Measurements from ENCODE around the gene ITM2C.

DNA sequence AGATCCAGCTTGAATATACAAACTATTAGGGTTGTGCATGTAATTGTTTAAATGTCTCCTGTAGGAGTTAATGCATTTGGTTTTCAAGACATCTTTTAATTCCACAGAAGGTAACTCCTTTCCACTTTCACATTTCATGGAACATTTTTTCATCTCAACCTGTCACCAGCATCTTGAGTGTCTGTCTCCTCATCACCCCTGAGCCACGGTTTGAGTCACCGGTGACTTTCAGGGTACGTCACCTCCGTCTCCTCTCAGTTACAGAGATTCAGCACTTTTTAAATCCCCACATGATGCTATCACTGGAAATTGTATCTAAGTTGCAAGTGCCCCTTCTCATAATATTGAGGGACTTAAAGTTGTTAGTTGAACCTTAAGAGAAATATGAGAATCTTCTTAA lies 35.0 kb downstream of the ITM2C start:
- TF ChIP-seq, protein P1, sequence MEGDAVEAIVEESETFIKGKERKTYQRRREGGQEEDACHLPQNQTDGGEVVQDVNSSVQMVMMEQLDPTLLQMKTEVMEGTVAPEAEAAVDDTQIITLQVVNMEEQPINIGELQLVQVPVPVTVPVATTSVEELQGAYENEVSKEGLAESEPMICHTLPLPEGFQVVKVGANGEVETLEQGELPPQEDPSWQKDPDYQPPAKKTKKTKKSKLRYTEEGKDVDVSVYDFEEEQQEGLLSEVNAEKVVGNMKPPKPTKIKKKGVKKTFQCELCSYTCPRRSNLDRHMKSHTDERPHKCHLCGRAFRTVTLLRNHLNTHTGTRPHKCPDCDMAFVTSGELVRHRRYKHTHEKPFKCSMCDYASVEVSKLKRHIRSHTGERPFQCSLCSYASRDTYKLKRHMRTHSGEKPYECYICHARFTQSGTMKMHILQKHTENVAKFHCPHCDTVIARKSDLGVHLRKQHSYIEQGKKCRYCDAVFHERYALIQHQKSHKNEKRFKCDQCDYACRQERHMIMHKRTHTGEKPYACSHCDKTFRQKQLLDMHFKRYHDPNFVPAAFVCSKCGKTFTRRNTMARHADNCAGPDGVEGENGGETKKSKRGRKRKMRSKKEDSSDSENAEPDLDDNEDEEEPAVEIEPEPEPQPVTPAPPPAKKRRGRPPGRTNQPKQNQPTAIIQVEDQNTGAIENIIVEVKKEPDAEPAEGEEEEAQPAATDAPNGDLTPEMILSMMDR (IDR thresholded peaks at IDR 0.05; ENCODE audit: low read depth, low read length, poor library complexity, severe bottlenecking): no peak
- no peak for TF ChIP-seq EZH2phosphoT487 (IDR thresholded peaks at IDR 0.05; ENCODE audit: borderline replicate concordance, low read length)
